GM19395 (cell line): Measurements from ENCODE around the gene CBLC.

ENCODE experiments used
- ATAC-seq: cut with Tn5 transposase; IDR thresholded peaks from one replicate; pipeline ENCODE4 v1.9.1; 2021; ENCODE audit warnings: mild to moderate bottlenecking, moderate library complexity; ENCODE audit not compliant: unreplicated experiment

Gene CBLC

DNA sequence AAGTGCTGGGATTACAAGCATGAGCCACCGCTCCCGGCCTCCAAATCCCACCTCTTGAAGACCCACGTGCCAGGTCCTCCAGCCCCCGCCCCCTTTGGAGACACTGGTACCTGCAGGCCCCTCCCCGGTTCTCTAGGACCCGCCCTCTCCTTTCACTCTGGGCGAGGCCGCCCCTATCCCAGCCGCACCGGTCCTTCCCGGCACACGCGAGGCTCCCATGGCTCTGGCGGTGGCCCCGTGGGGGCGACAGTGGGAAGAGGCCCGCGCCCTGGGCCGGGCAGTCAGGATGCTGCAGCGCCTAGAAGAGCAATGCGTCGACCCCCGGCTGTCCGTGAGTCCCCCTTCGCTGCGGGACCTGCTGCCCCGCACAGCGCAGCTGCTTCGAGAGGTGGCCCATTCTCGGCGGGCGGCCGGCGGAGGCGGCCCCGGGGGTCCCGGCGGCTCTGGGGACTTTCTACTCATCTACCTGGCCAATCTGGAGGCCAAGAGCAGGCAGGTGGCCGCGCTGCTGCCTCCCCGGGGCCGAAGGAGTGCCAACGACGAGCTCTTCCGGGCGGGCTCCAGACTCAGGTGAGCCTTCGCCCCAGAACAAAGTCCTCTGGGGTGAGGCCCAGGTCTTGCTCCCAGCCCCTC lies at the start of gene CBLC:
TSS of gene CBLC (plus strand) at position 176 of the 633 bp plus-strand sequence. CDS start at position 218, 42 bp downstream.
- no peak for ATAC-seq

DNA sequence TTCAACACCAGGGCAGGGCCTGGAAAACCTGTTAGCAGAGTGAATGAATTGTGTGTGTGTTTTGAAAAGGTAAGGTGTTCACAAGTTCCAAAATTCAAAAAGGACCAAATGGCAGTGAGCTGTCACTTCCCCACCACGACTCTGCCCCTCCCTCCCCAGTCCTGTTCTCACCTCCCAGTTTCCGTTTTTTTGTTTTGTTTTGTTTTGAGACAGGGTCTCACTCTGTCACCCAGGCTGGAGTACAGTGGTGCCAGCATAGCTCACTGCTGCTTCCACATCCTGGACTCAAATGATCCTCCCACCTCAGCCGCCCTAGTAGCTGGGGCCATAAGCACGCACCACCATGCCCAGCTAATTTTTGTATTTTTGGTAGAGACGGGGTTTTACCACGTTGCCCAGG lies 49.5 kb upstream of the CBLC start:
- ATAC-seq = no peak

- ATAC-seq = no peak
These were observed 48.1 kb upstream of the CBLC start for GRCh38 chr19:44729516-44730033.

DNA sequence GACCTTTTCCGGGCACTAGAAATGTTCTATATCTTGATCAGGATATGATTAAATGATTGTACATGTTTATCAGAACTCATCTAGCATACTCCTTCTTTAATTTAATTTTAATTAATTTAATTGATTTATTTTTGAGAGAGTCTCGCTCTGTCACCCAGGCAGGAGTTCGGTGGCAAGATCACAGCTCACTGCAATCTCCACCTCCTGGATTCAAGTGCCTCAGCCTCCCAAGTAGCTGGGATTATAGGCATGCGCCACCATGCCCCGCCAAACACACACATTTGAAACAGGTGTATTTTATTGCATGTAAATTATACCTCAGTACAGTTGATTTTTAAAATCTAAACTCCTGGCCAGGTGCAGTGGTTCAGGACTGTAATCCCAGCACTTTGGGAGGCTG lies 46.6 kb upstream of the CBLC start:
- ATAC-seq = no peak

DNA sequence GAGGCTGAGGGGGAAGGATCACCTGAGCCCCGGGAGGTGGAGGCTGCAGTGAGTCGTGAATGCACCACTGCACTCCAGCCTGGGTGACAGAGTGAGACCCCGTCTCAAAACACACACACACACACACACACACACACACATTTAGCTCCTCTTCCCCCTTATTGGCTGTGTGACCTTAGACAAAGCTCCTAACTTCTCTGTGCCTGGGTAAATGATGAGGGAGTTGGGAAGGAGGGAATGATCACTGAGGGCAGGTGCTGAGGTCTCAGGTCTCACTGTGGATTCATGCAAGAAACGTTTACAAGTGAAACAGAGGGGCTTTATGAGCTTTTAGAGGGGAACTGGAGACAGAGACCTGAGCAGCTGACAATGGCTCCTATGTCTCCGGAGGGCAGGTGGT lies 46.1 kb upstream of the CBLC start:
- ATAC-seq = no peak

- no peak for ATAC-seq
These were observed 45.3 kb upstream of the CBLC start for GRCh38 chr19:44732235-44733014.

DNA sequence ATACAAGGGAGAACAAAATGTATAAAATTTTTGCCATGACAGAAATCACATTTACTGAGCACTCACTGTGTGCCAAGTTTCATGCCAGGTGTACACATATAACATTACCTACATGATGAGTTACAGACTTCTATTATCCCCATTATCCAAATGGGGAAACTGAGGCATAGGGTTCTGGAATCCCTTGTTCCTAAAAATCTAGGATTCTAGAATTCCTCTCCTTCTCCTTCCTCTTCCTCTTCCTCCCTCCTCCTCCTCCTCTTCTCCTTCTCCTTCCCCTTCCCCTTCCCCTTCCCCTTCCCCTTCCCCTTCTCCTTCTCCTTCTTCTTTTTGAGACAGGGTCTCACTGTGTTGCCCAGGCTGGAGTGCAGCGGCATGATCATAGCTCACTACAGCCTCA lies 43.3 kb upstream of the CBLC start:
- no peak for ATAC-seq

DNA sequence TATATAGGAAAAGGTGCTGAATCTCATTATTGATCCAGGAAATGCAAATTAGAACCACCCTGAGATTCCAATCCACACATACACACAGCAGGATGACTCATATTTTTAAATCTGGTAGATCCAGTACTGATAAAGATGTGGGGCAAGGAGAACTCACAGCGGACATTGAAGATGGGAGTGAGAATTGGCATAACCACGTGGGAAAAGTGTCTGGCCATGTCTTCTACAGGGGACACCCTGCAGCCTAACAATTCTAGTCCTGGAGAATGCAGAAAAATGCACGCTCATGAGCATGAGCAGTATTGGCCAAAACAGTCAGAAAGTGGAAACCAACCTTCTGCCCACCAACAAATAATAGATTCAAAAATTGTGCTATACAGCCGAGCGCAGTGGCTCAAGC lies 42.7 kb upstream of the CBLC start:
- no peak for ATAC-seq

GRCh38 chr19:44737238-44738071 lies 40.2 kb upstream of the CBLC start:
- ATAC-seq = no peak

DNA sequence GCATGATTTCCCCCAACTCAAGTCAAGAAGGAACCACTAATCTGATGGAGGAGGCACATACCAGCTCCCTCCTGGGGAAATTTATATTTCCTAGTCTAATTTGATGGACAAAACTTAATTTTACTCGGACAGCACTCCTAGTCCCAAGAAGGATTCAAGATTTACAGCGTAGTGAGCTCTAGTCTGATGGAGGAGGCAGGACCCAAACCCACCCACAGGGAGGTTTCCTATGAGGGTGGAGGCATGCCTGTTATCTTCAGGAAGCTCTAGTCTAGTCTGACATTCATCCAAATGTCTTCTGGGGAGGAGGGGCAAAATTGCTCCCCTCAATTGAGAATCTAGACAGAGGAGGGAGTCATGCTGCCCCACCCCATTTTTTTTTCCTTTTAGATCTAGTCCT lies 39.6 kb upstream of the CBLC start:
- ATAC-seq = no peak

DNA sequence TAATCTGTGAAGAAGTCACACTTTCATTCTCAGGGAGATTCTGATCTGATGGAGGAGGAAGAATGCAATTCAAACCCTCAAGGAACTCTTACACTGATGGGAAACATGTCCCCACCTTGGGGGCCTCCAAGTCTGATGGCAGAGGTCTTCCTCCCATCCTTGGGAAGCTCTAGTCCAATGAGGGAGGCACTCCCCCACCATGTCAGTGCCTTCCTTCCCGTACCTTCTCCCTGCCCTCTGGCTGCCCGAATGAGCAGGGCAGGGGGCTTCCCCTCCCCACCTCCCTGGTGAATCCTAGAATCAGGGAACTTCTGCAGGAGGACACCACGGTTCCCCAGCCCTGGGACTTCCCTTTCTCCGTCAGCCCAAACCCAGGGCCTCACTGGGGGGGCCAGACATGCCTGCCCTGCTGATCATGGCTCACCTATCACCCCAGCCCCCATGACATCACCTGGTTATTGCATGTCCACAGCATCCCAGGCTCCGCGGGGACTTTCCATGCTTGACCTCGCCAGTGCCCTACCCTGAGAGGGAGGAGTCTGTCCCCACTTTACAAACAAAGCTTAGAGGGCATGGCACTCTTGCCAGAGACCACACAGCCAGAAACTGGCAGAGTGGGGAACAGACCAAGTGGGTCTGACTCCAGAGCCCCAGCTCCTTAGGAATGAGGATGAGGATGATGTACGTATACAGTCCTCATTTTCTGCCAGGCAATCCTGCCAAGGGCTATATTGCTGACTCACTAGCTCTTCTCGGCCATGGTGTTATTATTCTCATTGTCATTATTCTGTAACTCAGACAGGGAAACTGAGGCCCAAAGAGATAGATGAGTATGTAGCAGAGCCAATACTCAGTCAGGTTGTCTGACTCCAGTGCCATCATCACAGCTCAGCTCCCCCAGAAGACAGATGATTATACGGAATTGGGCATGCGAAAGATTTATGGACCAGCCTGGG lies 38.8 kb upstream of the CBLC start:
- no peak for ATAC-seq

DNA sequence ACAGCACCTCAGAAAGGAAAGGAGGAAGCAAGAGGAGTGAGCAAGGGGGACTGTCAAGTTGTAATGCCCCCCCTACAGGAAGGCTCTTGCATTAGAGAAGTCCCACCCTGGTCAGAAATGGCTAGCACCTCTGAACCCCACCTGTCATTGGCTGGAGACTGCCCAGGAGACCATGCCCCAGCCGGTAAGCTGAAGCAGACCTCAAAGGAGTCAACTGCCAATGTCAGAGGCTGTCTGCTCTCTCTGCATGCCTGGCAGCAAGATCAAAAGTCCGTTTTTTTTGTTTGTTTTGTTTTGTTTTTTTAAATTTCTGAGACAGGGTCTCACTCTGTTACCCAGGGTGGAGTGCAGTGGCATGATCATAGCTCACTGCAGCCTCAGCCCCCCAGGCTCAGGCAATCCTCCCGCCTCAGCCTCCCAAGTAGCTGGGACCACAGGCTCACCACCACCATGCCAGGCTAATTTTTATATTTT lies 37.3 kb upstream of the CBLC start:
- no peak for ATAC-seq

- ATAC-seq = no peak
These were observed 36.4 kb upstream of the CBLC start for GRCh38 chr19:44741258-44741731.

- ATAC-seq = no peak
These were observed 35.8 kb upstream of the CBLC start for GRCh38 chr19:44741841-44742329.

GRCh38 chr19:44742330-44743061 lies 35.2 kb upstream of the CBLC start:
- ATAC-seq = no peak

- no peak for ATAC-seq
These were observed 32.8 kb upstream of the CBLC start for GRCh38 chr19:44744871-44745332.

DNA sequence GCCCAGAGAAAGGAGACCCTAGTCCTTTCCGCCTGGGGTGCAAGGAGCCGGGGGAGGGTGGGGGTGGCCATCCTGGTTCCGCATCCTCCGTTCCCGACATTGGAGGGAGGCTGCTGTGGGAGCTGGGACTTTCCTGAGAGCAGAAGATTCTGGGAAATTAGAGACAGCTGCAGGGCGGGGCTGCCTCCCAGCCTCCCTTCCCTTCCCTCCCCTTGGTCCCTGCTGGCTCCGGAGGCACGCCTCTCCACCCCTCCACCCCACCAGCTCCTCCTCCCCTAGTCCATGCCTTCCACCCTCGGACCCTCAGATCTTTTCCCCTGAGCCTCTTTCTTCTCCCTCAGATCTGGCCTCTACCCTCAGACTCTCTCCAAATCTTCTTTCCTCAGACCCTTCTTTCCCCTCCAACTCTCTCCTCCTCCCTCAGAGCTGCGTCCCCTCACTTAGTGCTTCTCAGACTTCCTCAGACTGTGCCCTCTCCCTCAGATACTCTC lies 32.3 kb upstream of the CBLC start:
- no peak for ATAC-seq

GRCh38 chr19:44745887-44746600 lies 31.6 kb upstream of the CBLC start:
- ATAC-seq = no peak
